GM19467 (cell line): ENCODE results near the gene KATNAL2.
"Not testable (repeated sequence)": the region's sequence is repeated elsewhere in the genome, so short reads cannot be mapped to it uniquely, and the experiment has no call there.

Experiments used
- ATAC-seq: cut with Tn5 transposase; IDR thresholded peaks from one replicate; pipeline ENCODE4 v1.9.1; 2021; ENCODE audit warnings: mild to moderate bottlenecking, moderate library complexity; ENCODE audit not compliant: unreplicated experiment

The KATNAL2 gene

GRCh38 chr18:47030887-47031286 lies 113.5 kb downstream of the KATNAL2 start:
- not testable (repeated sequence) for ATAC-seq

GRCh38 chr18:47032945-47033344 lies 115.5 kb downstream of the KATNAL2 start:
- ATAC-seq: no peak

GRCh38 chr18:47034591-47034990 lies 117.2 kb downstream of the KATNAL2 start:
- not testable (repeated sequence) for ATAC-seq

GRCh38 chr18:47035156-47035671 lies 117.8 kb downstream of the KATNAL2 start, which contains the start of gene ELOA2:
Gene ELOA2, minus strand, starts transcription at chr18:47035621. Its CDS starts 357 bp downstream, at chr18:47035264.
- ATAC-seq: no peak

- no peak for ATAC-seq
Measured at GRCh38 chr18:47036298-47036874, 119.0 kb downstream of the KATNAL2 start.

GRCh38 chr18:47036927-47037578 lies 119.7 kb downstream of the KATNAL2 start:
- ATAC-seq: no peak

- no peak for ATAC-seq
Measured at GRCh38 chr18:47040982-47041381, 123.6 kb downstream of the KATNAL2 start.

GRCh38 chr18:47050468-47050867 lies 133.1 kb downstream of the KATNAL2 start:
- ATAC-seq: no peak

GRCh38 chr18:47054369-47054768 lies 137.0 kb downstream of the KATNAL2 start:
- ATAC-seq: no peak

- no peak for ATAC-seq
Measured at GRCh38 chr18:47062471-47062870, 145.1 kb downstream of the KATNAL2 start.

- no peak for ATAC-seq
Measured at GRCh38 chr18:47063096-47063495, 145.7 kb downstream of the KATNAL2 start.

- no peak for ATAC-seq
Measured at GRCh38 chr18:47067648-47068047, 150.2 kb downstream of the KATNAL2 start.

- ATAC-seq: no peak
Measured at GRCh38 chr18:47075098-47075883, 157.9 kb downstream of the KATNAL2 start.

- ATAC-seq: no peak
Measured at GRCh38 chr18:47077111-47077510, 159.7 kb downstream of the KATNAL2 start.

GRCh38 chr18:47080872-47081271 lies 163.5 kb downstream of the KATNAL2 start:
- no peak for ATAC-seq

- ATAC-seq: no peak
Measured at GRCh38 chr18:47081578-47081977, 164.2 kb downstream of the KATNAL2 start.

GRCh38 chr18:47087676-47088075 lies 170.3 kb downstream of the KATNAL2 start:
- no peak for ATAC-seq

GRCh38 chr18:47095810-47096209 lies 178.4 kb downstream of the KATNAL2 start:
- no peak for ATAC-seq

GRCh38 chr18:47100212-47100831 lies 182.9 kb downstream of the KATNAL2 start:
- peak; percentile 58 for ATAC-seq

GRCh38 chr18:47108373-47108772 lies 191.0 kb downstream of the KATNAL2 start:
- ATAC-seq: no peak

- ATAC-seq: no peak
Measured at GRCh38 chr18:47108998-47109405, 191.6 kb downstream of the KATNAL2 start.
